AG04449 (cell line): ENCODE results near the gene FOSL2.

Experiments used
- CTCF ChIA-PET: fragments of 350-600 bp; formaldehyde crosslinking; extraction: SDS; loops from one replicate; lab custom pipeline; 2021; ENCODE audit warnings: antibody characterized with exemption; lab: Yijun Ruan, JAX
- POLR2A ChIA-PET: fragments of 400-600, 350-600 bp; formaldehyde crosslinking; extraction: SDS; loops from one replicate; lab custom pipeline; 2020; ENCODE audit warnings: antibody characterized with exemption, inconsistent platforms; lab: Yijun Ruan, JAX
- DNase-seq: peaks from one replicate; pipeline ENCODE4 v3.0.0-alpha.2; 2010; ENCODE audit warnings: low read depth, low spot score
- H3K4me3 ChIP-seq: 2 replicates; pipeline ENCODE4 v1.5.1; 2011; ENCODE audit warnings: low read depth, mild to moderate bottlenecking, control low read depth, low read length
- TF ChIP-seq, protein P1 (sequence below): IDR thresholded peaks from one replicate; pipeline ENCODE4 v1.5.1; 2011; ENCODE audit warnings: mild to moderate bottlenecking, moderate library complexity, low read length, control low read depth, inconsistent platforms; ENCODE audit not compliant: insufficient read depth; ENCODE audit errors: missing control alignments

The FOSL2 gene

DNA sequence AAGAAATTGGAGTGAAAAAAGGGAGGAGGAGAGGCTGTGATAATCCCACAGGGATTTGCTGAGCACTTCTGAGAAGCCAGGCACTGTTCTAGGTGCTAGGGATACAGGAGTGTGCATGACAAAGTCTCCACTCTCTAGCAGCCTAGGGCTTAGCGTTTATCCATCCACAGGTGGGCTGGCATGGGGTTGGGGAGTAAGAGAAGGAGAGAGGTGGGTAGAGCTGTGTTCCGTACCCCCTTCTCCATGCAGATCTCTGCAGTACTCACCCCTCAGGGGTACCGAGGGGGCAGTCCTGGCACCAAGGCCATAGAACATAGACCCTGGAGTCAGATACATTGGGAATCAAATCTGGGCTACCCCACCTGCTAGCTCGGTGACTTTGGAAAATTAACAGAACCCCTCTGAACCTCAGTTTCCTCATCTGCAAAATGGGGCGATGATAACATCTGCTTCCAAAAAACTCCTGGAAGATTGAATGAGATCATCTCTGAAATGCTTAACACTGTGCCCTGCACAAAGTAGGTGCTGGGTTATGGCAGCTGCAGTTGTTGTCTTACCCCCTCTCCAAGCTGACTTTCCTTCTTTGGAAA, 18.6 kb downstream of the FOSL2 start:
- POLR2A ChIA-PET, result no interaction called here
- CTCF ChIA-PET, result interaction anchor here (0.6 to 6.2 kb wide), 3 partner anchors 9 to 867 kb away, joined by 3 to 24 read pairs (median 3); no protein-coding TSS in a partner anchor
- H3K4me3 ChIP-seq, result no peak overlapping the region
- DNase-seq, result no peak
- TF ChIP-seq, protein P1, sequence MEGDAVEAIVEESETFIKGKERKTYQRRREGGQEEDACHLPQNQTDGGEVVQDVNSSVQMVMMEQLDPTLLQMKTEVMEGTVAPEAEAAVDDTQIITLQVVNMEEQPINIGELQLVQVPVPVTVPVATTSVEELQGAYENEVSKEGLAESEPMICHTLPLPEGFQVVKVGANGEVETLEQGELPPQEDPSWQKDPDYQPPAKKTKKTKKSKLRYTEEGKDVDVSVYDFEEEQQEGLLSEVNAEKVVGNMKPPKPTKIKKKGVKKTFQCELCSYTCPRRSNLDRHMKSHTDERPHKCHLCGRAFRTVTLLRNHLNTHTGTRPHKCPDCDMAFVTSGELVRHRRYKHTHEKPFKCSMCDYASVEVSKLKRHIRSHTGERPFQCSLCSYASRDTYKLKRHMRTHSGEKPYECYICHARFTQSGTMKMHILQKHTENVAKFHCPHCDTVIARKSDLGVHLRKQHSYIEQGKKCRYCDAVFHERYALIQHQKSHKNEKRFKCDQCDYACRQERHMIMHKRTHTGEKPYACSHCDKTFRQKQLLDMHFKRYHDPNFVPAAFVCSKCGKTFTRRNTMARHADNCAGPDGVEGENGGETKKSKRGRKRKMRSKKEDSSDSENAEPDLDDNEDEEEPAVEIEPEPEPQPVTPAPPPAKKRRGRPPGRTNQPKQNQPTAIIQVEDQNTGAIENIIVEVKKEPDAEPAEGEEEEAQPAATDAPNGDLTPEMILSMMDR, result no peak

DNA sequence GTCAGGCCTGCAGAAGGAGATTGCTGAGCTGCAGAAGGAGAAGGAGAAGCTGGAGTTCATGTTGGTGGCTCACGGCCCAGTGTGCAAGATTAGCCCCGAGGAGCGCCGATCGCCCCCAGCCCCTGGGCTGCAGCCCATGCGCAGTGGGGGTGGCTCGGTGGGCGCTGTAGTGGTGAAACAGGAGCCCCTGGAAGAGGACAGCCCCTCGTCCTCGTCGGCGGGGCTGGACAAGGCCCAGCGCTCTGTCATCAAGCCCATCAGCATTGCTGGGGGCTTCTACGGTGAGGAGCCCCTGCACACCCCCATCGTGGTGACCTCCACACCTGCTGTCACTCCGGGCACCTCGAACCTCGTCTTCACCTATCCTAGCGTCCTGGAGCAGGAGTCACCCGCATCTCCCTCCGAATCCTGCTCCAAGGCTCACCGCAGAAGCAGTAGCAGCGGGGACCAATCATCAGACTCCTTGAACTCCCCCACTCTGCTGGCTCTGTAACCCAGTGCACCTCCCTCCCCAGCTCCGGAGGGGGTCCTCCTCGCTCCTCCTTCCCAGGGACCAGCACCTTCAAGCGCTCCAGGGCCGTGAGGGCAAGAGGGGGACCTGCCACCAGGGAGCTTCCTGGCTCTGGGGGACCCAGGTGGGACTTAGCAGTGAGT, 19.4 kb downstream of the FOSL2 start:
- TF ChIP-seq, protein P1, result no peak
- ChIA-PET POLR2A (no interaction called here), CTCF (interaction anchor here (1.1 to 6.2 kb wide), 2 partner anchors 10 to 729 kb away, joined by 3 to 24 read pairs; no protein-coding TSS in a partner anchor)
- no peak for DNase-seq
- no peak overlapping the region for H3K4me3 ChIP-seq

DNA sequence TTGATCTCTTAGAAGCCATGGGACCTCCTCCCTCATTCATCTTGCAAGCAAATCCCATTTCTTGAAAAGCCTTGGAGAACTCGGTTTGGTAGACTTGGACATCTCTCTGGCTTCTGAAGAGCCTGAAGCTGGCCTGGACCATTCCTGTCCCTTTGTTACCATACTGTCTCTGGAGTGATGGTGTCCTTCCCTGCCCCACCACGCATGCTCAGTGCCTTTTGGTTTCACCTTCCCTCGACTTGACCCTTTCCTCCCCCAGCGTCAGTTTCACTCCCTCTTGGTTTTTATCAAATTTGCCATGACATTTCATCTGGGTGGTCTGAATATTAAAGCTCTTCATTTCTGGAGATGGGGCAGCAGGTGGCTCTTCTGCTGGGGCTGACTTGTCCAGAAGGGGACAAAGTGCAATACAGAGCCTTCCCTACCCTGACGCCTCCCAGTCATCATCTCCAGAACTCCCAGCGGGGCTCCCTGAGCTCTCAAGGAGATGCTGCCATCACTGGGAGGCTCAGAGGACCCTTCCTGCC, 20.0 kb downstream of the FOSL2 start:
- no peak for DNase-seq
- TF ChIP-seq, protein P1, result no peak
- no peak overlapping the region for H3K4me3 ChIP-seq
- ChIA-PET CTCF (interaction anchor here (0.8 to 6.2 kb wide), 3 partner anchors 11 to 690 kb away, joined by 3 to 24 read pairs (median 10); no protein-coding TSS in a partner anchor), POLR2A (no interaction called here)

DNA sequence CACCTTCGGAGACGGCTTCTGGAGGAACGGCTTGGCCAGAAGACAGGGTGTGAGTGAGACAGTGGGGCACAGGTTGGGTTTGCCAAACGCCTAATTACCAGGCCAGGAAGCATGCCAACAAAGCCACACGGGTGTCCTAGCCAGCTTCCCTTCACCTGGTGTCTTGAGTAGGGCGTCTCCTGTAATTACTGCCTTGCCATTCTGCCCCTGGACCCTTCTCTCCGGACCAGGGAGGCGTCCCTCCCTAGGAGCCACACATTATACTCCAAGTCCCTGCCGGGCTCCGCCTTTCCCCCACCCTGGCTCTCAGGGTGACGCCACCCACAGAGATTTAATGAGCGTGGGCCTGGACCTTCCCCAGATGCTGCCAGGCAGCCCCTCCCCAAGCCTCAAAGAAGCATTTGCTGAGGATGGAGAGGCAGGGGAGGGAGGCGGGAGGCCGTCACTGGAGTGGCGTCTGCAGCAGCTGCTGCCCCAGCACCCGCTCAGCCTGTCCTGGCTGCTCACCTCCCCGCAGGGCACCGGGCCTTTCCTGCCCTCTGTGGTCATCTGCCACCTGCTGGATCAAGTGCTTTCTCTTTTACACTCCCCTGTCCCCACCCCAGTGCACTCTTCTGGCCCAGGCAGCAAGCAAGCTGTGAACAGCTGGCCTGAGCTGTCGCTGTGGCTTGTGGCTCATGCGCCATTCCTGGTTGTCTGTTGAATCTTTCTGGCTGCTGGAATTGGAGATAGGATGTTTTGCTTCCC, 20.7 kb downstream of the FOSL2 start:
- CTCF ChIA-PET, result interaction anchor here (0.8 to 6.2 kb wide), 3 partner anchors 11 to 690 kb away, joined by 3 to 24 read pairs (median 10); no protein-coding TSS in a partner anchor
- POLR2A ChIA-PET, result no interaction called here
- H3K4me3 ChIP-seq, result no peak overlapping the region
- TF ChIP-seq, protein P1, result no peak
- DNase-seq, result no peak

DNA sequence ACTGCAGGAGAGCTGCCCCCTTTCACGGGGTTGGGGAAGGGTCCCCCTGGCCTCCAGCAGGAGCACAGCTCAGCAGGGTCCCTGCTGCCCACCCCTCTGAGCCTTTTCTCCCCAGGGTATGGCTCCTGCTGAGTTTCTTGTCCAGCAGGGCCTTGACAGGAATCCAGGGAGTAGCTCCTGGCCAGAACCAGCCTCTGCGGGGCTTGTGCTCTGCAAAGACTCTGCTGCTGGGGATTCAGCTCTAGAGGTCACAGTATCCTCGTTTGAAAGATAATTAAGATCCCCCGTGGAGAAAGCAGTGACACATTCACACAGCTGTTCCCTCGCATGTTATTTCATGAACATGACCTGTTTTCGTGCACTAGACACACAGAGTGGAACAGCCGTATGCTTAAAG, 21.2 kb downstream of the FOSL2 start:
- CTCF ChIA-PET, result interaction anchor here (2.4 to 6.2 kb wide), 2 partner anchors 12 to 691 kb away, joined by 10 to 24 read pairs; no protein-coding TSS in a partner anchor

More for the DNA sequence above, 21.2 kb downstream of the FOSL2 start:
- H3K4me3 ChIP-seq, result no peak overlapping the region
- POLR2A ChIA-PET, result no interaction called here
- TF ChIP-seq, protein P1, result no peak
- DNase-seq, result no peak
